GM21423 (cell line): ENCODE results near the gene HCAR1.
"Not testable (repeated sequence)": the region's sequence is repeated elsewhere in the genome, so short reads cannot be mapped to it uniquely, and the experiment has no call there.

Experiments used
- ATAC-seq: cut with Tn5 transposase; IDR thresholded peaks from one replicate; pipeline ENCODE4 v1.9.1; 2021; ENCODE audit warnings: mild to moderate bottlenecking, moderate library complexity; ENCODE audit not compliant: unreplicated experiment

HCAR1 gene

DNA sequence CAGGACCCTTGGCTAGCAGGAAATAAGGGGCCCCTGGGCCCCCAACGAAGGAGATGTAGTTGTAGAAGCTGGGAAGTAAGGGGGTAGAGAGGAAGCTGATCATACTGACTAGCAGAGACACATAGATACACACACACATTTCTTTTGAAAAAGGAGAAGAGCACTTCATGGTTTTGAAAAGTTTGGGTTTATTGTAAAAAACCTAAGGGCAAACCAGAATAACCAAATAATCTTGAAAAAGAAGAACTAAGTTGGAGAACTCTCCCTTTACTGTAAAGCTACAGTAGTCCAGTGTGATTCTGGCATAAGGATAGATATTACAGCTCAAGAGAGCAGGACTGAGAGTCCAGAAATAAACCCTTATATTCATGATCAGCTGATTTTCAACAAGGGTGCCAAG lies 8.3 kb downstream of the HCAR1 start:
- ATAC-seq: no peak

DNA sequence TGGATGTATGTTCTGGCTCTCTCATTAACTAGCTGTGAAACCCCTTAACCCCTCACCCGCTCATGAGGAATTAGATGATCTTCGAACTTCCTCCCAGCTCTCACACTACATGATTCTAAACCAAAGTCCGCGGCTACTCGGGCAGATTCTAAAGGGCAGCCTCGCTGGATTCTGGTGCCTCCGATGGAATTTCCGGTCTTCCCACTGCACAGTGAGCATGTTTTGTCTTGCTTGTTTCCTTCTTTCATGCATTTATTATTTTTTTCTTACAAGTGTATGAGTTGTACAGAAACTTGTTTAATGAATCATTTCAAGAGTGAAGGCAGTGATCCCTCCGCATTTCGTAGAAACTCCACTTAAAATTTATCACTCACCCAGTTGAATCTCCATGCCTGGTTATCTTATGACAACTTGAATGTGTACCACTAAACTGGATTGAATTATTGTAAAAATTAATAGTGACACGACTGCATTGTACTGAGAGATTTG lies 9.5 kb downstream of the HCAR1 start:
- ATAC-seq: no peak

- not testable (repeated sequence) for ATAC-seq
Measured at GRCh38 chr12:122716658-122717057, 14.0 kb downstream of the HCAR1 start, which contains the start of gene HCAR3. TSS of gene HCAR3 (minus strand) at chr12:122716811. CDS start at chr12:122716737, 74 bp downstream.

- ATAC-seq: not testable (repeated sequence)
Measured at GRCh38 chr12:122715211-122715610, 15.4 kb downstream of the HCAR1 start.

GRCh38 chr12:122713491-122714188 lies 17.0 kb downstream of the HCAR1 start:
- not testable (repeated sequence) for ATAC-seq

- not testable (repeated sequence) for ATAC-seq
Measured at GRCh38 chr12:122711266-122711665, 19.4 kb downstream of the HCAR1 start.

DNA sequence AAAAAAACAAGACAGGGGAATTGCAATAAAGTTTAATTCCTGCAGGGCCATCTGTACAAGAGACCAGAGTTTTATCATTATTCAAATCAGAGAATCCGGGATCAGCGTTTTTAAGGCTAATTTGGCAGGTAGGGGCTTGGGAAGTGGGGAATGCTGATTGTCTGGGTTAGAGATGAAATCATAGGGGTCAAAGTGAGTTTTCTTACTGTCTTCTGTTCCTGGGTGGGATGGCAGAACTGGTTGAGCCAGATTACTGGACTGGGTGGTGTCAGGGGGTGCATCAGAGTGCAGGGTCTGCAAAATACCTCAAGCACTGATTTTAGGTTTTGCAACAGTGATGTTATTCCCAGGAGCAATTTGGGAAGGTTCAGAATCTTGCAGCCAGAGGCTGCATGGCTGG lies 20.3 kb downstream of the HCAR1 start:
- not testable (repeated sequence) for ATAC-seq

DNA sequence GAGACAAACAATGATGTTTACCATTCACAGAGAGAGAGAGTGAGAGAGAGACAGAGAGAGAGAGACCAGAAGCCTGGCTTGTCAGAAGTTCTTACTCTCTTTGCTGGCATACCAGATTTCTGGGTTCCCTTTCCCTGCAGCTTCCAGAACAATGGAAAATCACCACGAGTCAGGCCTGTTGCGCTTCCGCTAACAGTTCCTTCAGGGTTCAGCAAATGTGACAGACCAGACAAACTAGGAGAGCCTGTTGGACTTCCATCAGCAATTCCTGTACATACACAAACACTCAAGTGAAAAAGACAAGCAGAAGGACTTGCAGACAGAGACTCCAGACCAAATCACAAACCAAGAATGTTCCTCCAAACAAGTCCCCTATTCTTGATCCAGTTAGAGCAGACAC lies 21.4 kb downstream of the HCAR1 start:
- ATAC-seq: not testable (repeated sequence)

- ATAC-seq: not testable (repeated sequence)
Measured at GRCh38 chr12:122703841-122704240, 26.8 kb downstream of the HCAR1 start.

- not testable (repeated sequence) for ATAC-seq
Measured at GRCh38 chr12:122702890-122703611, 27.6 kb downstream of the HCAR1 start, which contains the start of gene HCAR2. TSS of gene HCAR2 (minus strand) at chr12:122703357. CDS start at chr12:122703283, 74 bp downstream.

DNA sequence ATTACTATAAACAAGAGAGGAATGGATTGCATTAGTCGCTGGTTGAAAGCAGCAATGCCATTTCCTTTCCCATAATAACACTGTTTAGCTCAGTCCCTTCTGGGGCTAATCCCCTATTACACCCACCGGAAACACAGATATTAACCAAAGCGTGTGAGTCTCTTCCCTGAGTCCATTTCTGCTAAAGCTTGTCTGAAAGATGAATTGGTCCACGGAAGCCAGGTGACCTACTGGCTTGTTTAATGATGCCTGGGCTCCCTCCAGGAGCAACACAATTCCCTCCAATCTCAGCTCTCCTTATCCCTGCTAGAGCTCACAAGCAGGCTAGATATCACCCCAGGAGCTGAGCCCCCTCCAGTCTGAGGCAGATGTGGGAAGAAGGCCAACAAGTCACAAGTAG lies 29.2 kb downstream of the HCAR1 start:
- ATAC-seq: not testable (repeated sequence)

GRCh38 chr12:122700038-122700710 lies 30.5 kb downstream of the HCAR1 start:
- not testable (repeated sequence) for ATAC-seq

- ATAC-seq: not testable (repeated sequence)
Measured at GRCh38 chr12:122696922-122697321, 33.7 kb downstream of the HCAR1 start.

- ATAC-seq: no peak
Measured at GRCh38 chr12:122691566-122691965, 39.1 kb downstream of the HCAR1 start.

GRCh38 chr12:122688291-122688690 lies 42.4 kb downstream of the HCAR1 start:
- no peak for ATAC-seq

GRCh38 chr12:122687086-122687485 lies 43.6 kb downstream of the HCAR1 start:
- no peak for ATAC-seq

- ATAC-seq: no peak
Measured at GRCh38 chr12:122686538-122686937, 44.1 kb downstream of the HCAR1 start.

DNA sequence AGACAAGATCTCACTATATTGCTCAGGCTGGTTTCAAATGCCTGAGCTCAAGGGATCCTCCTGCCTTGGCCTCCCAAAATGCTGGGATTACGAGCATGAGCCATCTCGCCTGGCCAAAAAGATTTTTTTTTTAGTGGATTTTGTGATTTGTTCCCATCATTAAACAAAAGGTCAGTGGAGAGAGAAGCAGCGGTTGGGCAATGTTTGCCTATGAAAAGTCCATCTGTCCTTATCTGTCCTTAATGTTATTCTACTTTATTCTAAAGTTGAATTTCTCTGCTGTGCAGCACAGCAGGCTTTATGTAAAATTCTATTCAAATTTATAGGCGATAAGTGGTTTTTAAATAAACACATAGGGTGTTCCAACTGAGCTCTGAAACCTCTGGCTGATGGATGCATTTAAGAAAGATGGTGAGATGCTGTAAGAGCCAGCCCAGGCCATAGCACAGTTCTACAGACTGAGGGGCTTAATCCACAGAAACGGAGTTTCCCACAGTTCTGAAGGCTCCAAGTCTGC lies 46.3 kb downstream of the HCAR1 start:
- no peak for ATAC-seq

DNA sequence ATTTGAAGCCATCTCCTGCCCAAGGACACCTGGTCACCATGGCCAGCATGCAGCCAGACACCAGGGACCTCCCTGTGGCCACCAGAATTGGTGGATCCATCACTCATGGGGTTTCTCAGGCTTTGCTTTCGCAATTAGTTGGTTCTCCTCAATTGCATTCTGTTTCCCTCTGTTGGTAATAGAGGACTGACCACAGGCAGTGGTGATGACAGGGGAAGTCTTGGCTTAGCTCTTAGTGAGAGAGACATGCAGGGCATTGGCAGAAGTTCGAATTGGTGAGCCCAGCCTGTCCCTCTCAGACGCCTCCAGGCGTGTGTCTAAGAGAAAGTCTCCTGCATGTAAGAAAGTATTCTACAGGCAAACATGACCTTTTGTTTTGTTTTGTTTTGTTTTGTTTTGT lies 48.8 kb downstream of the HCAR1 start:
- ATAC-seq: no peak

DNA sequence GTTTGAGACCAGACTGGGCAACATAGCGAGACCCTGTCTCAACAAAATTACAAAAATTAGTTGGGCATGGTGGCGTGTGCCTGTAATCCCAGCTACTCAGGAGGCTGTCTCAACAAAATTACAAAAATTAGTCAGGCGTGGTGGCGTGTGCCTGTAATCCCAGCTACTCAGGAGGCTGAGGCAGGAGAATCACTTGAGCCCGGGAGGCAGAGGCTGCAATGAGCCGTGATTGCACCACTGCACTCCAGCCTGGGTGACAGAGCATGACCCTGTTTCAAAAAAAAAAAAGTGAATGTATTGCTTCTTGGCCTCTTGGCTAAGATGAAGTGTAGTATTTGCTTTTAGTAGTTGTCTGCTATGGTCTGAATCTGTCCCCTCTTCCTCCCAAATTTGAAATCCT lies 49.7 kb downstream of the HCAR1 start:
- ATAC-seq: not testable (repeated sequence)

DNA sequence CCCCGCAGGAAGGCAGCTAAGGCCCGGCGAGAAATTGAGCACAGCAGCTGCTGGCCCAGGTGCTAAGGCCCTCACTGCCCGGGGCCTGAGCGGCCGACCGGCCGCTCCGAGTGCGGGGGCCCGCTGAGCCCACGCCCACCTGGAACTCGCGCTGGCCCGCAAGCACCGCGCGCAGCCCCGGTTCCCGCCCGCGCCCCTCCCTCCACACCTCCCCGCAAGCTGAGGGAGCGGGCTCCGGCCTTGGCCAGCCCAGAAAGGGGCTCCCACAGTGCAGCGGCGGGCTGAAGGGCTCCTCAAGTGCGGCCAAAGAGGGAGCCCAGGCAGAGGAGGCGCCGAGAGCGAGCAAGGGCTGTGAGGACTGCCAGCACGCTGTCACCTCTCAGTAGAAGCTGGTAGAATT lies 53.9 kb downstream of the HCAR1 start:
- not testable (repeated sequence) for ATAC-seq
